KMS-11 (cell line): ENCODE results near the gene ACVRL1.

ENCODE experiments used
- H2AFZ ChIP-seq: fragments of 200-600 bp; sonication (generic); 2 replicates; pipeline ENCODE4 v1.6.1; 2016; ENCODE audit warnings: antibody characterized with exemption, mixed run types, low read depth
- H3K27ac ChIP-seq: fragments of 200-600 bp; sonication (generic); 2 replicates; pipeline ENCODE4 v1.6.1; 2016; ENCODE audit warnings: mild to moderate bottlenecking, mixed run types
- H3K27me3 ChIP-seq: fragments of 200-600 bp; sonication (generic); 2 replicates; pipeline ENCODE4 v1.6.1; 2017; ENCODE audit warnings: mild to moderate bottlenecking, low read depth, mixed run types, moderate library complexity; ENCODE audit not compliant: insufficient read depth
- H3K36me3 ChIP-seq: fragments of 200-600 bp; sonication (generic); 2 replicates; pipeline ENCODE4 v1.6.1; 2017; ENCODE audit warnings: mild to moderate bottlenecking, mixed run types; ENCODE audit not compliant: insufficient read depth
- H3K4me1 ChIP-seq: fragments of 200-600 bp; sonication (generic); 2 replicates; pipeline ENCODE4 v1.6.1; 2016; ENCODE audit warnings: mild to moderate bottlenecking, low read depth, mixed run types; ENCODE audit not compliant: poor library complexity, severe bottlenecking
- H3K4me2 ChIP-seq: fragments of 200-600 bp; sonication (generic); 2 replicates; pipeline ENCODE4 v1.7.0; 2016; ENCODE audit warnings: mild to moderate bottlenecking, mixed run types
- H3K4me3 ChIP-seq: fragments of 200-600 bp; sonication (generic); IDR thresholded peaks from 2 replicates; pipeline ENCODE4 v1.6.1; 2017; ENCODE audit warnings: low read depth, low read length, mixed read lengths; ENCODE audit not compliant: insufficient read depth
- H3K79me2 ChIP-seq: fragments of 200-600 bp; sonication (generic); 2 replicates; pipeline ENCODE4 v1.6.1; 2016; ENCODE audit warnings: low read depth, mixed run types; ENCODE audit not compliant: insufficient read depth
- H3K9ac ChIP-seq: fragments of 200-600 bp; sonication (generic); 2 replicates; pipeline ENCODE4 v1.6.1; 2016; ENCODE audit warnings: mild to moderate bottlenecking, mixed run types
- H4K20me1 ChIP-seq: fragments of 200-600 bp; sonication (generic); 2 replicates; pipeline ENCODE4 v1.6.1; 2016; ENCODE audit warnings: mild to moderate bottlenecking, mixed run types; ENCODE audit not compliant: insufficient read depth
- TF ChIP-seq, protein P1 (sequence below): fragments of 200-600 bp; sonication (generic); conservative IDR thresholded peaks from 2 replicates; pipeline ENCODE4 v1.6.1; 2017; ENCODE audit warnings: low read depth, mild to moderate bottlenecking, antibody characterized with exemption, low read length, moderate library complexity, mixed read lengths

ACVRL1 gene

DNA sequence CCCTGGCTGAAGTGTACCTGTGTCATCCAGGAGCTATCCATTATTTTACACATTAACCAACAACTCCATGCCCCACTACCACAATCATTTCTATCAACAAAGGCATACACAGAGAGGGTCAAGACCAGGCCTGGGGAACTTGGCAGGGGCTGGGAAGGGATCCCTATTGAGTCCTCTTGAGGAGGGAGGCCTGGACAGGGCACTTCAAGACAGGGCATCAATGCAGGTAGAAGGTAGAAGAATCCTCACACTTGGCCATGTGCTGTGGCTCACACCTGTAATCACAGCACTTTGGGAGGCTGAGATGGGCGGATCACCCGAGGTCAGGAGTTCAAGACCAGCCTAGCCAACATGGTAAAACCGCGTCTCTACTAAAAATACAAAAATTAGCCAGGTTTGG lies 32.8 kb upstream of the ACVRL1 start:
- no peaks in the 10 kb centered on the region for H3K4me1 ChIP-seq
- H4K20me1 ChIP-seq = no peaks in the 10 kb centered on the region
- H3K4me2 ChIP-seq = no peak overlapping the region
- H3K36me3 ChIP-seq = no peaks in the 10 kb centered on the region
- H3K27me3 ChIP-seq = no peaks in the 10 kb centered on the region; the same call in 1 of the 2 replicates
- no peak overlapping the region for H3K9ac ChIP-seq
- no peak overlapping the region for H2AFZ ChIP-seq
- no peaks in the 10 kb centered on the region for H3K79me2 ChIP-seq
- TF ChIP-seq, protein P1, sequence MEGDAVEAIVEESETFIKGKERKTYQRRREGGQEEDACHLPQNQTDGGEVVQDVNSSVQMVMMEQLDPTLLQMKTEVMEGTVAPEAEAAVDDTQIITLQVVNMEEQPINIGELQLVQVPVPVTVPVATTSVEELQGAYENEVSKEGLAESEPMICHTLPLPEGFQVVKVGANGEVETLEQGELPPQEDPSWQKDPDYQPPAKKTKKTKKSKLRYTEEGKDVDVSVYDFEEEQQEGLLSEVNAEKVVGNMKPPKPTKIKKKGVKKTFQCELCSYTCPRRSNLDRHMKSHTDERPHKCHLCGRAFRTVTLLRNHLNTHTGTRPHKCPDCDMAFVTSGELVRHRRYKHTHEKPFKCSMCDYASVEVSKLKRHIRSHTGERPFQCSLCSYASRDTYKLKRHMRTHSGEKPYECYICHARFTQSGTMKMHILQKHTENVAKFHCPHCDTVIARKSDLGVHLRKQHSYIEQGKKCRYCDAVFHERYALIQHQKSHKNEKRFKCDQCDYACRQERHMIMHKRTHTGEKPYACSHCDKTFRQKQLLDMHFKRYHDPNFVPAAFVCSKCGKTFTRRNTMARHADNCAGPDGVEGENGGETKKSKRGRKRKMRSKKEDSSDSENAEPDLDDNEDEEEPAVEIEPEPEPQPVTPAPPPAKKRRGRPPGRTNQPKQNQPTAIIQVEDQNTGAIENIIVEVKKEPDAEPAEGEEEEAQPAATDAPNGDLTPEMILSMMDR = no peak
- no peak overlapping the region for H3K27ac ChIP-seq
- H3K4me3 ChIP-seq = no peak overlapping the region

DNA sequence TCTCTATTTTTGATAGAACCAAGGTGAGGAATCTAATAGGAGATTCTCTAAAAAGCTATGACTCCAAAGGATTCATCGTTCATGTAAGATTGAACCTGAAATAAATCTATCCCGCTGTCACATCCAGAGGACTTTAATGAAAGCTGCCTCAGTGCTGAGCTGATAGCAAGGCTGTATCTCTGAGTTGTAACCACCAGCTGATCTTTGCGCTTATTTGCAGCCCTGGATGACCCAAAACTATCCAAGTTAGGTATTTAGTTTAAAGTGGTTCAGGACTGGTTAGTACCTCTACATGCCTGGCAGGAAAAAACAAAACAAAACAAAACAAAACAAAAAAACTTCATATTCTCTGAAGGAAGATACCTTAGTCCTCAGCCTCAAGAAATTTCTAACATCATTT lies 28.2 kb upstream of the ACVRL1 start:
- H3K36me3 ChIP-seq = no peaks in the 10 kb centered on the region
- no peak overlapping the region for H2AFZ ChIP-seq
- H3K9ac ChIP-seq = no peak overlapping the region
- no peak overlapping the region for H3K4me2 ChIP-seq
- no peaks in the 10 kb centered on the region for H3K27me3 ChIP-seq
- no peak overlapping the region for H3K4me3 ChIP-seq
- TF ChIP-seq, protein P1 = no peak
- H4K20me1 ChIP-seq = no peaks in the 10 kb centered on the region
- no peaks in the 10 kb centered on the region for H3K79me2 ChIP-seq
- no peaks in the 10 kb centered on the region for H3K4me1 ChIP-seq
- H3K27ac ChIP-seq = no peak overlapping the region

DNA sequence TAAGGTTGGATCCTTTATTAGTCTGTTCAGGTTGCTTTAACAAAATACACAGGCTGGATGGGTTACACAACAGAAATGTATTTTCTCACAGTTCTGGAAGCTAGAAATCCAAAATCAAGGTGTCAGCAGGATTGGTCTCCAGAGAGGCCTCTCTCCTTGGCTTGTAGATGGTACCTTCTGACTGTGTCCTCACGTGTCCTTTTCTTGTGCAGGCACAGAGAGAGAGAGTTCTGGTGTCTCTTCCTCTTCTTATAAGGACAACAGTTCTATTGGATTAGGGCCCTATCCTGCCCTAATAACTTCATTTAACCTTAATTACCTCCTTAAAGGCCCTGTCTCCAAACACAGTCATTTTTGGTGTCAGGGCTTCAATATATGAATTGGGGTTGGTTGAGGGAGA lies 24.0 kb upstream of the ACVRL1 start:
- H3K4me1 ChIP-seq = no peaks in the 10 kb centered on the region
- no peak overlapping the region for H3K27ac ChIP-seq
- H3K4me3 ChIP-seq = no peak overlapping the region
- no peak overlapping the region for H3K4me2 ChIP-seq
- H4K20me1 ChIP-seq = no peaks in the 10 kb centered on the region
- no peak overlapping the region for H2AFZ ChIP-seq
- TF ChIP-seq, protein P1 = no peak
- no peak overlapping the region for H3K9ac ChIP-seq
- H3K27me3 ChIP-seq = no peaks in the 10 kb centered on the region
- H3K36me3 ChIP-seq = no peaks in the 10 kb centered on the region
- no peaks in the 10 kb centered on the region for H3K79me2 ChIP-seq

GRCh38 chr12:51883998-51884675 lies 23.2 kb upstream of the ACVRL1 start:
- H2AFZ ChIP-seq = no peak overlapping the region
- no peak overlapping the region for H3K27ac ChIP-seq
- TF ChIP-seq, protein P1 = no peak
- no peak overlapping the region for H3K9ac ChIP-seq
- no peak overlapping the region for H3K4me2 ChIP-seq
- no peaks in the 10 kb centered on the region for H3K36me3 ChIP-seq
- H3K27me3 ChIP-seq = no peaks in the 10 kb centered on the region
- no peaks in the 10 kb centered on the region for H3K79me2 ChIP-seq
- H3K4me1 ChIP-seq = no peaks in the 10 kb centered on the region
- H4K20me1 ChIP-seq = no peaks in the 10 kb centered on the region
- no peak overlapping the region for H3K4me3 ChIP-seq
